Lung microvascular endothelial cell (primary cell): Measurements from ENCODE around the gene NOL7. TPM values are rescaled to one million over a fixed set of nuclear protein-coding genes. Genes with fewer than 3 reads are reported as not detected.

ENCODE experiments used
- DNase-seq, 2 donors: peaks; one replicate each; pipeline versions ENCODE4 v3.0.0 to v3.0.0-alpha.2; 2010; ENCODE audit warnings: low read depth in 2 of 2
- total RNA-seq: library from RNA; depleted of rRNA; stranded (reverse); fragments of >200 nt; gene quantifications from 2 replicates; pipeline ENCODE4 v1.2.1, GENCODE V29; 2014

Gene NOL7
- total RNA-seq, 1 donor from 2014 or later = 43.1 TPM

DNA sequence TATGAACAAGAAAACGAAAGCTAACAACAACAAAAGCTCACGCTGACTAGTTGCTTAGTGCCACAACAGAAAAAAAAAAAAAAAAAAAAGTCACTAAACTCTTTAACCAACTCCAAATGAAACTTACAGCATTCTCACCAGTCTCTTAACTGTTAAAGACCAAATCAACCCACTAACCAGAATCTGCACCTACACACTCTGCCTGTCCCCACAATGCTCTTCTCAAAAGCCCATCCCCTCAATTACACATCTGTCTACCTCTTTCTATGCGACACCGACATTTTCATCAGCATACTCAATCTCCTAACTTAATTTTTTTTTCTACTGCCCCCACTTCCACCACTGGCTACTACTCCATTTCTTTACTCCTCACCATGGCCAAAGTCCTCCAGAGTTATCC, 34.3 kb downstream of the NOL7 start:
- DNase-seq = no peak

DNA sequence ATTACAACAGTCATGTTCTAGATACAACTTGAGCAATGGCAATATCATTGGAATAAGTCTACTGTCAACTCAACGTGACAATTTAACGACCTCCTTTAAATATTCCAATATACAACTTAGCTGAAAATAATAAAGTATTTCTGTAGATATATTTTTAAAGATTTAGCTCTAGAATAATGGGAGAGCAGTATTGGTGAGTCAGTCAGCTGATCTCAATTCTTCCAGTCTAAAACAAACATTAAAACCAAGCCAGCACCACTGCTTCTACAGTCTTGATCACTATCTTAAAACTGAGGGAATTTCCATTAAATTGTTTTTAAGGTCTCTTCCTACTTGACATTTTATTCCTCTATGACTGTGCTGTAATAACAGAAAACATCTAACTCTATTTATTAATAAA, 38.2 kb downstream of the NOL7 start:
- DNase-seq = peak; percentile 44 to 63

DNA sequence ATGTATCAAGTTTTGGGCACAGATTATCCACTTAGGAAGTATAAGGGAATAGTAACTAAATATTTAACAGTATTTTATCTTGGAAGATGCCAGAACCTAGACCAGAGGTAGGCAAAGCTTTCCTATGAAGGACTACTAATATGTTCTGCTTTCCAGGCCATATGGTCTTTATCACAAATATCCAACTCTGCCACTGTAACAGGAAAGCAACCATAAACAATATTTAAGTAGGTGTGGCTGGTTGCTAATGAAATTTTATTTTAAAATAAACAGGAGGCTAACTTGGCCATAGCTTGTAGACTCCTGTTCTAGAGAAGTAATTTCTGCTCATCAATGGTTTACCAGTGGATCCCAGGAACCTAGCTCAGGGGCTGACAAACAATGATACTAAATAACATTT, 39.4 kb downstream of the NOL7 start:
- peak in 1 of 2 donors; percentile 37 for DNase-seq

DNA sequence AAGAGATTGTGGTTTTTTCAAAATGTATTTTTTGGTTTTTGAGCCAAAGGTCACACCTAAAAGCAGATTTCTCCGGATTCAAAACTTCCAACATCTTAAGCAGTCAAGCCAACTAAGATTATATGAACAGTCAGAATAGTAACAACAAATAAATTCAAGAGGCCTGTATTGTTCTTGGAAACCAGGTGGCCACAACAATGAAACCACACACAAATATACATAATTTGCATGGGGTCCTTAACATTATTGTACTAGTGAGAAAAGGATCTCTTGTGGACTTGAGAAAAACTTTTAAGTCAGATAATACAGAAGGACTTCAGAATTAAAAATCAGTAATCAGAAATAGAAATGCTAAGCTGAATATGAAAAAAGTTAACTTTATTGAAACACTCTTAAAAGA, 40.6 kb downstream of the NOL7 start:
- DNase-seq = no peak

DNA sequence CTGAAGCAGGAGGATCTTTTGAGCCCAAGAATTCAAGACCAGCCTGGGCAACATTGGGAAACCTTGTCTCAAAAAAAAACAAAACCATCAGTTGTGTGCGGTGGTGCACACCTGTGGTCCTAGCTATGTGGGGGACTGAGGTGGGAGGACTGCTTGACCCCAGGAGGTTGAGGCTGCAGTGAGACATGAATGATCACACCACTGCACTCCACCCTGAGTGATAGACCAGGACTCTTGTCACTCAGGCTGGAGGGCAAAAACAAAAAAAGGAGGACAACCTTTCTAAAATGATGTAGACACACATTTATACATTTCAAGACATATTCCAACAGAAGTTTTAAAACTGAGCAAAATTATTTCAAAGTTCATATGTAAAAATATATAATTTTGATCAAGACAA, 45.1 kb downstream of the NOL7 start:
- DNase-seq = no peak

DNA sequence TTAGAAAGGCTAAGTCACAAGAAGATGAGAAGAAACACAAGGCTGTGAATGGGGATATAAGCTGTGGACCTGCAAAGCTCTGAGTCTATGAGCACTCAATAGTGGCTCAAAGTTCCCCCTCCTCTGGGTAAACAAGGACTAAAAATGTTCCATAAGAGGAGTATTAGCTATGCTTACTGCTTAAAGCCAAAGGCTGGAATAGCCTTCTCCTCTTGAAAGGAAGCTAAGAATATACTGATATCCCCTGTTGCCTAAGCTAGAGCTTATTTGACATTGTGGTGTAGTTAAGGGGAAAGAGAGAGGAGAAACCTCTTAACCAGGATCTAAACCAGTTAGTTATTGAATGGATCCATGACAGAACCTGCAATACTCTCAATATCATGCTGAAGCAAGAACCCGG, 45.8 kb downstream of the NOL7 start:
- DNase-seq = no peak

DNA sequence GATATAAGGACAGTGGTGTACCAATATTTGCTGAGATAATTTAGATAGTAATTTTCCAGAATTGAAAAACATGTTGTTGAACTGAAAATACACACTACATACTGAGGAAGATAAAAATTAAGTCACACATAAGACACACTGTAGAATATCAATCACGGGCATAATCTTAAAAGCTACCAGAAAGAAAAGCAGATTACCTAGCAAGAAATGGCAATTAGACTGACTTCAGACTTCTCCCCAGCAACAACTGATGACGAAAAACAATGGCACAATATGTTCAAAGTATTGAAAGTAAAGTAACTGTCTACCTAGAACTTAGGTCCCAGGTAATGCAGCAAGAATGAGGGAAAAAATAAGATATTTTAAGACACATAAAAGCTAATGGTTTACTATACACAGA, 46.5 kb downstream of the NOL7 start:
- no peak for DNase-seq

DNA sequence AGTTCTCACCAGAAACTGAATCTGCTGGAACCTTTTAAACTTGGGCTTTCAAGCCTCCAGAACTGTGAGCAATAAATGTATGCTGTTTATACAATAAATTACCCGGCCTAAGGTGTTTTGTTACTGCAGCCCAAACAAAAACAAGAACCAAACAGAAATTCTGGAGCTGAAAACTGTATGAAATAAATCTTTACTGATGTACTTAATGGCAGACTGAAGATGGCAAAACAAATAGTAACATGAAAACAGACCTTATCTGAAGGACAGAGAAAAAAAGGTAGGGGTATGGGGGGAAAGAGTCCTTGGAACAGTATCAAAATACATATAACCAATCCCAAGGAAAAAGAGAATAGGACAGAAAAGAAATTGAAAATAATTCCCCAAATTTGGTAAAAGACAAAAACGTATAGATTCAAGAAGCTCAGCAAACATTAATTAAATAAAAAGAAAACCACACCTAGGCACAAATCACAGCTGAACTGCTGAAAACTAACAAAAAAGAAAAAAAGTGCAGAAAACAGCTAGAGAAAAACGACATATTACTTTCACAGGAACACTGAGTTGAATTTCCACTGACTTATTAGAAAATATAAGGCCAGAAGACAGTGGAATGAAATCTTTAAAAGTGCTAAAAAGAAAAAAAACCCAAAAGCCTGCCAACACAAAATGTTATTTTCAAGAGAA, 47.7 kb downstream of the NOL7 start:
- no peak for DNase-seq

DNA sequence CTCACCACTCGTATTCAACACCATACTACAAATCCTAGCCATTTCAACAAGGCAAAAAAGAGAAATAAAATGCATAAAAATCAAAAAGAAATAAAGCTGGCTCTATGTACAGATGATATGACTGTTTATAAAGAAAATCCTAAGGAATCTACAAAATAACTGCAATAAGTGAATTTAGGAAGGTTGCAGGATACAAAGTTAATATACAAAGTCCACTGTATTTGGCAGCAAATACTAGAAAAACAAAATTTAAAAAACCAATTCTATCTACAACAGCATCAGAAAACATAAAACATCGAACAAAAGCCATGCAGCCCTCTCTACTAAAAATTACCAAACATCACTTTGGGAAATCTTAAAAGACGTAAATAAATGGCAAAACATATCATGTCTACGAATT, 48.9 kb downstream of the NOL7 start:
- DNase-seq = no peak

DNA sequence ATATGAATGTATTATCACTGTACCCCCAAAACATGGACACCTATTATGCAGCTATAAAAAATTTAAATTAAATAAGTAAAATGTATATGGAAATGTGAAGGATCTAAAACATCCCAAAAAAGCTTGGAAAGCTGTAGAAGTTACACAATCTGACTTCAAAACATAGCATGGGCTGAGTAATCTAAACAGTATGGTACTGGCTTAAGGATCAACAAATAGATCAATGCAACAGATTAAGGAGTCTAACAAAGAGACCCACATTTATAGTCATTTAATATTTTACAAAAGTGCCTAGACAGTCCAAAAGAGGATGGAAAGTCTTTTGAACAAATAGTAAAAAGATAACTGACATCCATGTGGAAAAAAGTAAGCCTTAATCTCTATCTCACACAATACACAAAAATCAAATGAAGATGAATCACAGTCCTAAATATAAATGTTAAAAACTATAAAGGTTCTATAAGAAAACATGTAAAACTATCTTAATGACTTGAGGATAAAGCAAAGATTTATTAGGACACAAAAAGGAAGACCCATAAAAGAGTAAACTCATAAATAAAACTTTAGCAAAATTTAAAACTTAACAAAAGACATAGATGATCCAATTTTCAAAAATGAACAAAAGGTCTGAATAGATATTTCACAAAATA, 49.7 kb downstream of the NOL7 start:
- no peak for DNase-seq

DNA sequence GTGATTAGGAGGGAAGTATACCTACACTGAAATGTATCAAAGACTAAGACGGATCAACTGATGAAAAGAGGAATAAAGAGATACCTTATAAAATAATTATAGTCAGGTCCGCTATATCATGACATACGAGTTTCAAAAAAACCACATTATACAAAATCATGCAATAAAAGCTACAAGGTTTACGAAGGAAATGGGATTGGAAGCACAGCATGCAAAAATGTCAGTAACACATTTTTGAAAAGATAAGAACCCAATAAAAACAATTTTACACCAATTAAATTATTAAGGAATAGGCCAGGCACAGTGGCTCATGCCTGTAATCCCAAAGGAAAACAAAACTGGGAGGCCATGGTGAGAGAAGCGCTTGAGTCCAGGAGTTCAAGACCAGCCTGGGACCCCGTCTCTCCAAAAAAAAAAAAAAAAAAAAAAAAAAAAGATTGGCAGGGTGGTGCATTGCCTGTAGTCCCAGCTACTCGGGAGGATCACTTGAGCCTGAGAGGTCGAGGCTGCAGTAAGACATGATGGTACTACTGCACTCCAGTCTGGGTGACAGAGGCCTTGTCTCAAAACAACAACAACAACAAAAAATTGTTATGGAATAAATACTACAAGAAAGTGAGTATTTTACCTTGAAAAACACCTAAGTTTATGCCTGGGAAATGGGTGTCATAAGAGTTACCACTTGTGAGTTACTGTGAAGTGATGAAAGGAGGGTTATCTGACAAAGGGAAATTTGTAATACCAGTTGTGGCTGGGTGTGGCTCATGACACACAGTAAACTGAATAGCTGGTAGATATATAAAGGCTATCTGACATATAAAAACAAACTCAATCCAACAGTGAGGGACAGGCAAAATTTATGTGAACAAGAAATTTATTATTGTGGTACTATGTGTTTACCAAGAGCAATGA, 51.3 kb downstream of the NOL7 start:
- no peak for DNase-seq

DNA sequence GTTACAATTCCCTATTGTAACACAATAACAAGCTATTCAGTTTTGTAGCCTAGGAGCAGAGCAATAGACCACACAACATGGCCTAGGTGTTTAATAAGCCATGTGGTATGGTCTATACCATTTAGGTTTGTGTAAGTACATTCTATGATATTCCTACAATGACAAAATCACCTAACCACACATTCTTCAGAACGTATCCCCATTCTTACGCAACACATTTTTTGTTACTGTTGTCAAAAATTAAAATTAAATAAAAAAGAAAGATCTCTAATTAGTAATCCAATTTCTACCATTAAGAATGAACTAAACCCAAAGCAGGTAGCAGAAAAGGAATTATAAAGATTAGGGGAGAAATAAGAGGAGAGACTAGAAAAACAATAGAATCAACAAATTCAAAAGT, 52.5 kb downstream of the NOL7 start:
- DNase-seq = no peak

DNA sequence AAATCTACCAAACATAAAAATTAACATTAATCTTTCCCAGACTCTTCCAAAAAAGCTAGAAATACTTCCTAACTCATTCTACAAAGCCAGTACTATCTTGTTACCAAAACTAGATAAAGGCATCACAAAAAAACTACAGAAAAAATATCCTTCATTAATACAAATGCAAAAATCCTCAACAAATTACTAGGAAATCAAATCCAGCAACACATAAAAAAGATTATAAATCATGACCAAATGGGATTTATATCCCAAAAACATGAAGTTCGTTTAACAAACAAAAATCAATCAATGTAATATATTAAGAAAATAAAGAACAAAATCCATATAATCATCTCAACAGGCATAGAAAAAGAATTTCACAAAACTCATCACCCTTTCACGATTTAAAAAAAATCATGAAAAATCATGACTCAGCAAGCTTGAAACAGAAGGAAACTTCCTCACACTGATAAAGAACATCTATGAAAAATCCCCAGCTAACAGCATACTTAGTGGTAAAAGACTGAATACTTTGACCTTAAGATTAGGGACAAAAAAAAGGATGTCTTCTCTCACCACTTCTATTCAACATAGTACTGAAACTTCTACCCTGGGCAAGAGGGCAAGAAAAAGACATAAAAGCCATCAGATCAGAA, 53.3 kb downstream of the NOL7 start:
- DNase-seq = no peak

DNA sequence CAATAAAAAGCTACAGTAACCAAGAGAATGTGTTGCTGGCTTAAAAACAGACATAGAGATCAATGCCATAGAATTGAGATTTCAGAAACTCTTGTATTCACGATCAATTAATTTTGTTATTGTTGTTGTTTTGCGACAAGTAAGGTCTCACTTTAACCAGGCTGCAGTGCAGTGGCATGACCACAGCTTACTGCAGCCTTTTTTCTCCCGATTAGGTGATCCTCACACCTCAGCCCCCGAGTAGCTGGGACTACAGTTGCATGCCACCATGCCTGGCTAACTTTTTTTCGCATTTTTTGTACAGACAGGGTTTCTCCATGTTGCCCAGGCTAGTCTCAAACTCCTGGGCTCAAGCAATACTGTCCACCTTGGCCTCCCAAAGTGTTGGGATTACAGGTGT, 54.3 kb downstream of the NOL7 start:
- DNase-seq = no peak

Other genes starting within 250 kb of the NOL7 start
- 14.1 and 14.6 TPM in 2 replicates for gene GFOD1, start 127.7 kb upstream of the NOL7 start, total RNA-seq
- 6.8 and 7.1 TPM in 2 replicates for gene SIRT5, start 40.7 kb upstream of the NOL7 start, total RNA-seq
- 18.3 and 21.0 TPM in 2 replicates for gene RANBP9, start 96.5 kb downstream of the NOL7 start, total RNA-seq
- 5.2 and 6.5 TPM in 2 replicates for gene MCUR1, start 199.2 kb downstream of the NOL7 start, total RNA-seq